HepG2 (cell line): ENCODE measurements around the gene HOXD3. TPM values are rescaled to one million over a fixed set of nuclear protein-coding genes. Genes with fewer than 3 reads are reported as not detected.

Experiments
- ATAC-seq: fragments of 200-7000 bp; cut with Tn5 transposase; 3 replicates; pipeline ENCODE4 v1.9.1; 2020; ENCODE audit warnings: mild to moderate bottlenecking, moderate library complexity
- BruUV-seq: library from RNA; stranded (reverse); fragments of 400-500 nt; replicated peaks from 2 replicates; lab custom pipeline; 2021; lab: Mats Ljungman, UMichigan
- CTCF ChIA-PET: fragments of 300-600 bp; formaldehyde crosslinking; extraction: SDS; loops from one replicate; lab custom pipeline; 2021; ENCODE audit warnings: low total read pairs, inconsistent platforms, low intra/inter-chr PET ratio; lab: Yijun Ruan, JAX
- POLR2A ChIA-PET: fragments of 350-600 bp; sonication (Branson Sonifier 250); formaldehyde crosslinking; loops from one replicate; lab custom pipeline; 2020; ENCODE audit warnings: antibody characterized with exemption, inconsistent platforms; lab: Yijun Ruan, JAX
- DNase-seq: peaks from one replicate; pipeline ENCODE4 v3.0.0-alpha.2; 2015; ENCODE audit warnings: low spot score
- FAIRE-seq: peaks from 3 replicates; lab custom pipeline; 2011; peaks lifted over from hg19 to GRCh38; lab: Jason Lieb, UNC
- H2AFZ ChIP-seq: one replicate; pipeline ENCODE4 v1.6.1; 2011; ENCODE audit warnings: low read length, inconsistent platforms
- H3K27ac ChIP-seq: fragments of 300-600 bp; 3 replicates; pipeline ENCODE4 v1.8.0; 2011; ENCODE audit warnings: mixed run types, mild to moderate bottlenecking, mixed read lengths, low read length, inconsistent platforms; ENCODE audit not compliant: insufficient read depth; ENCODE audit errors: extremely low read length
- H3K27me3 ChIP-seq, 2 experiments: fragments of 200-600 bp in 1 of 2; 2 replicates in 1 of 2; 3 replicates in 1 of 2; pipeline versions ENCODE4 v1.6.0 to v1.8.0; 2011; ENCODE audit warnings: low read length in 2 of 2, mild to moderate bottlenecking in 2 of 2, moderate library complexity in 2 of 2, inconsistent platforms in 1 of 2; ENCODE audit not compliant: insufficient read depth in 2 of 2, control insufficient read depth in 1 of 2
- H3K36me3 ChIP-seq, 2 experiments: fragments of 200-600 bp in 1 of 2; replicated peaks in 1 of 2; 2 replicates in 1 of 2; 3 replicates in 1 of 2; pipeline versions ENCODE4 v1.5.1 to v1.8.0; 2011; ENCODE audit warnings: low read length in 2 of 2, inconsistent platforms in 1 of 2; ENCODE audit not compliant: insufficient read depth in 2 of 2, control insufficient read depth in 1 of 2
- H3K4me1 ChIP-seq: 2 replicates; pipeline ENCODE4 v1.5.1; 2012; ENCODE audit warnings: low read length, inconsistent platforms; ENCODE audit not compliant: insufficient read depth
- H3K4me2 ChIP-seq: 2 replicates; pipeline ENCODE4 v1.6.0; 2011; ENCODE audit warnings: low read depth, low read length, inconsistent platforms
- H3K4me3 ChIP-seq, 3 experiments: fragments of 200-600 bp in 1 of 3; sonication (generic), shearing (Covaris generic) in 1 of 3; replicated peaks in 1 of 3; 2 replicates each; pipeline ENCODE4 v1.5.1; 2011 to 2016; ENCODE audit warnings: low read length in 3 of 3, inconsistent platforms in 2 of 3, low read depth in 2 of 3, mild to moderate bottlenecking in 2 of 3, control low read depth in 1 of 3, mixed read lengths in 1 of 3; ENCODE audit not compliant: insufficient read depth in 1 of 3
- H3K79me2 ChIP-seq: one replicate; pipeline ENCODE4 v1.6.1; 2011; ENCODE audit warnings: low read length, inconsistent platforms; ENCODE audit not compliant: insufficient read depth
- H3K9ac ChIP-seq: 2 replicates; pipeline ENCODE4 v1.6.0; 2011; ENCODE audit warnings: mild to moderate bottlenecking, low read depth, low read length, inconsistent platforms; ENCODE audit not compliant: insufficient read depth
- H3K9me3 ChIP-seq: 2 replicates; pipeline ENCODE4 v1.5.1; 2012; ENCODE audit warnings: mild to moderate bottlenecking, low read length
- H4K20me1 ChIP-seq: 2 replicates; pipeline ENCODE4 v1.6.0; 2011; ENCODE audit warnings: inconsistent platforms, mild to moderate bottlenecking, low read length, moderate library complexity; ENCODE audit not compliant: insufficient read depth
- BCL6 ChIP-seq: IDR thresholded peaks from 2 replicates; pipeline ENCODE4 v1.6.1; 2016; ENCODE audit warnings: missing genetic modification reagents, missing compliant biosample characterization
- CSRNP2 ChIP-seq: sonication (generic); formaldehyde crosslinking; conservative IDR thresholded peaks from 2 replicates; pipeline ENCODE4 v1.8.0; 2022; ENCODE audit warnings: low read depth, missing genetic modification reagents
- JARID2 ChIP-seq: sonication (generic); formaldehyde crosslinking; IDR thresholded peaks from 2 replicates; pipeline ENCODE4 v1.8.1; 2023; ENCODE audit warnings: missing genetic modification reagents, inconsistent platforms; ENCODE audit not compliant: insufficient replicate concordance
- NFE2L1 ChIP-seq: sonication (generic); formaldehyde crosslinking; IDR thresholded peaks from 2 replicates; pipeline ENCODE4 v1.4.0; 2020; ENCODE audit warnings: missing genetic modification reagents, mild to moderate bottlenecking, borderline replicate concordance
- NKX3-1 ChIP-seq: sonication (generic); formaldehyde crosslinking; IDR thresholded peaks from 2 replicates; pipeline ENCODE4 v1.5.0; 2020; ENCODE audit warnings: missing genetic modification reagents
- PHF21A ChIP-seq: sonication (generic); formaldehyde crosslinking; IDR thresholded peaks from 2 replicates; pipeline ENCODE4 v1.5.0; 2020; ENCODE audit warnings: mild to moderate bottlenecking, missing genetic modification reagents
- THAP8 ChIP-seq: sonication (generic); formaldehyde crosslinking; IDR thresholded peaks from 2 replicates; pipeline ENCODE4 v1.5.1; 2020; ENCODE audit warnings: missing genetic modification reagents, mild to moderate bottlenecking, borderline replicate concordance
- TRIM22 ChIP-seq: fragments of 450-650 bp; IDR thresholded peaks from 2 replicates; pipeline ENCODE4 v1.6.1; 2017
- USF2 ChIP-seq, 2 experiments: sonication (generic) in 1 of 2; formaldehyde crosslinking in 1 of 2; IDR thresholded peaks; 2 replicates each; pipeline versions ENCODE4 v1.5.1 to v1.6.1; 2011 to 2020; ENCODE audit warnings: borderline replicate concordance in 1 of 2, low read depth in 1 of 2, low read length in 1 of 2, mild to moderate bottlenecking in 1 of 2, missing genetic modification reagents in 1 of 2, moderate library complexity in 1 of 2
- XRCC5 ChIP-seq: fragments of 200-400 bp; formaldehyde crosslinking; optimal IDR thresholded peaks from 2 replicates; pipeline ENCODE3; 2017; ENCODE audit warnings: mild to moderate bottlenecking, low read length
- ZBTB37 ChIP-seq: sonication (generic); formaldehyde crosslinking; IDR thresholded peaks from 2 replicates; pipeline ENCODE4 v1.4.0; 2020; ENCODE audit warnings: mild to moderate bottlenecking, missing genetic modification reagents
- ZNF234 ChIP-seq: sonication (generic); formaldehyde crosslinking; conservative IDR thresholded peaks from 2 replicates; pipeline ENCODE4 v1.5.1; 2020; ENCODE audit warnings: mild to moderate bottlenecking, missing genetic modification reagents
- ZNF253 ChIP-seq: sonication (generic); formaldehyde crosslinking; IDR thresholded peaks from 2 replicates; pipeline ENCODE4 v1.8.0; 2022; ENCODE audit warnings: mild to moderate bottlenecking, missing genetic modification reagents, borderline replicate concordance
- ZNF33A ChIP-seq: sonication (generic); formaldehyde crosslinking; IDR thresholded peaks from 2 replicates; pipeline ENCODE4 v1.5.1; 2020; ENCODE audit warnings: missing genetic modification reagents, mild to moderate bottlenecking, moderate library complexity, borderline replicate concordance
- ZNF569 ChIP-seq: sonication (generic); formaldehyde crosslinking; IDR thresholded peaks from 2 replicates; pipeline ENCODE4 v1.5.0; 2020; ENCODE audit warnings: mild to moderate bottlenecking, missing genetic modification reagents, moderate library complexity, borderline replicate concordance
- WGBS: methylation state at CpG from one replicate; pipeline ENCODE4 v1.1.6; 2017; ENCODE audit warnings: low lambda C conversion rate; 5-methylcytosine and 5-hydroxymethylcytosine counted together
- in situ Hi-C: cut with HindIII; loops from 2 replicates; pipeline ENCODE4 v1.10.0; 2017; ENCODE audit warnings: low pct_unique_long_range_greater_than_20kb; ENCODE audit not compliant: extremely low pct_ligation_motif_present
- intact Hi-C: fragments of 100-400 bp; cut with micrococcal nuclease; formaldehyde crosslinking; loops from one replicate; pipeline ENCODE4 v1.10.0; 2022; ENCODE audit not compliant: unreplicated experiment
- polyA plus RNA-seq, 8 experiments: library from polyadenylated mRNA; depleted of rRNA in 3 of 8; stranded (reverse) in 7 of 8; unstranded in 1 of 8; fragments of >200 nt; fragmentation: Illumina TruSeq in 4 of 8; extraction: Trizol in 4 of 8; gene quantifications; 2 replicates each; pipeline versions ENCODE4 v1.2.1 to v1.2.3, GENCODE V29; 2011 to 2016; ENCODE audit warnings: low read depth in 4 of 8, missing spikeins in 1 of 8, mixed read lengths in 1 of 8; ENCODE audit not compliant: insufficient read depth in 1 of 8
- total RNA-seq, 5 experiments: library from RNA; depleted of rRNA; stranded (reverse); fragments of >200 nt; fragmentation: Illumina TruSeq; extraction: Trizol; gene quantifications; 2 replicates each; pipeline ENCODE4 v1.2.3, GENCODE V29; 2016; ENCODE audit warnings: low read depth in 1 of 5

Gene HOXD3
- total and polyA plus RNA-seq, 2 of the 13 experiments (the other 11 are each of a cell fraction or from before 2014, with no cell fraction given), result 0.05 to 0.09 TPM

- no peak overlapping the region for H3K9ac ChIP-seq
- ATAC-seq, result peak; percentile 21
- intact Hi-C loops, result no loop called here
- no peak for TF ChIP-seq TRIM22
- no peak for TF ChIP-seq ZNF234 (CRISPR knock-in tag)
- 0 out of 2 replicates have a peak, but pooled peaks have one; percentile 59 for TF ChIP-seq ZNF569 (CRISPR knock-in tag)
- TF ChIP-seq XRCC5, result no peak
- 0 out of 2 replicates have a peak, but pooled peaks have one; percentile 31 for TF ChIP-seq PHF21A
- no peak for TF ChIP-seq ZBTB37
- TF ChIP-seq ZNF253, result no peak
- TF ChIP-seq NKX3-1 (CRISPR knock-in tag), result no peak
- TF ChIP-seq ZNF33A (CRISPR knock-in tag), result no peak
- no peak for TF ChIP-seq BCL6
- no peak for TF ChIP-seq USF2 (IDR thresholded peaks at IDR 0.05; ENCODE audit: low read depth, low read length)
- peak; percentile 50; the same call in 1 of the 2 replicates for TF ChIP-seq USF2 (CRISPR knock-in tag; IDR thresholded peaks at IDR 0.05; ENCODE audit: borderline replicate concordance)
- no peak for TF ChIP-seq NFE2L1
- no peak for TF ChIP-seq CSRNP2 (CRISPR knock-in tag)
- 0 out of 2 replicates have a peak, but pooled peaks have one; percentile 30 for TF ChIP-seq THAP8 (CRISPR knock-in tag)
- TF ChIP-seq JARID2, result no peak
Measured at GRCh38 chr2:176160251-176160985, 3.3 kb downstream of the HOXD3 start.

More at GRCh38 chr2:176160251-176160985, 3.3 kb downstream of the HOXD3 start:
- no peaks in the 10 kb centered on the region for H3K79me2 ChIP-seq
- FAIRE-seq (no peak), DNase-seq (no peak)
- POLR2A ChIA-PET, result no interaction called here
- H3K4me1 ChIP-seq, result peaks cover 47% of the 10 kb centered on the region
- CTCF ChIA-PET, result no interaction called here
- 40% methylated on average over 50 of the region's 50 CpGs for WGBS
- no peaks in the 10 kb centered on the region for H4K20me1 ChIP-seq
- in situ Hi-C loops, result no loop called here
- H3K4me2 ChIP-seq, result peak overlapping the region; percentile 64
- BruUV-seq, result no TSS peak
- H3K36me3 ChIP-seq, result no peaks in the 10 kb centered on the region
- no peak overlapping the region for H2AFZ ChIP-seq
- peaks cover 18 to 98% of the 10 kb centered on the region in 2 experiments for H3K27me3 ChIP-seq
- peak overlapping the region in 2 of 3 experiments; percentile 29 to 61; a peak in 2 of 6 replicates for H3K4me3 ChIP-seq
- no peak overlapping the region for H3K27ac ChIP-seq
- H3K9me3 ChIP-seq, result no peaks in the 10 kb centered on the region
